ENCODE data around the gene MRPS2. TPM values are rescaled to one million over a fixed set of nuclear protein-coding genes. Genes with fewer than 3 reads are reported as not detected.
A peak's percentile ranks its signal among the peaks of the same experiment; 100 is the strongest.

Gene MRPS2
- total and polyA plus RNA-seq, 9 of the 15 experiments (the other 6 are each of a cell fraction or from before 2014, with no cell fraction given) = 8.0 to 167 (median 81.3) TPM

DNA sequence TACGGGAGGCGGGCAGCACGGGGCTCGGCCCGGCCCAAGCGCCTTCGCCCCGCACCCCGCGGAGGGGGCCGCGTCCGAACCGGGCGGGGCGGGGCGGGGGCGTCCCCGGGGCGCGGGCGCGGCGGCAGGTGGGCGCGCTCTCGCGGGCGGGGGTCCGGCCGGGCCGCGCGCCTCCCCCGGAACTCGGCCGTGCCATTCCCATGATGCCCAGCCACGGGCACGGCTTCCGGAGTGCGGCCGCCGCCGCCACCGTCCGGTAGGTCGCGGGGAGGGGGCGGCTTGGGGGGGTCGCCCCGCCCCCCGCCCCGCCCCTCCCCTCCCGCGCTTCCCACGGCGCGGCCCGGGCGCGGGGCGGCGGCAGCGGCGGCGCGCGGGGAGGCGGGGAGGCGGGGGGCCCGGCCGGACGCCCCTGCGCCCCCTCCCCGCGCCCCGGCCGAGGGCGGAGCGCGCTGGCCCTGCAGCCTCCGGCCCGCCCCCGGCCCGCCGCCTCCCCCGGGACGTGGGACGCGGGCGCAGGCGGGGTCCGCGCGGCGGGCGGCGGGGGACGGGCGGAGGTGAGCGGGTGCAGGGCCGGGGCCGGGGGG is 20.9 kb upstream of the MRPS2 start, which contains the start of gene PPP1R26 (continued):
- TF ChIP-seq XRCC3 (IDR thresholded peaks at IDR 0.05) = no peak
- TF ChIP-seq C11orf30 (IDR thresholded peaks at IDR 0.05; ENCODE audit: low read depth) = no peak
- TF ChIP-seq MYNN (IDR thresholded peaks at IDR 0.05) = no peak
- TF ChIP-seq MYNN (CRISPR knock-in tag; IDR thresholded peaks at IDR 0.05) = no peak
- 0 out of 2 replicates have a peak, but pooled peaks have one; percentile 70 for TF ChIP-seq HNRNPL (IDR thresholded peaks at IDR 0.05; ENCODE audit: low read depth, low read length)
- no peak for TF ChIP-seq NFIX (CRISPR knock-in tag; IDR thresholded peaks at IDR 0.05; ENCODE audit: low read depth)
- TF ChIP-seq, protein P1, sequence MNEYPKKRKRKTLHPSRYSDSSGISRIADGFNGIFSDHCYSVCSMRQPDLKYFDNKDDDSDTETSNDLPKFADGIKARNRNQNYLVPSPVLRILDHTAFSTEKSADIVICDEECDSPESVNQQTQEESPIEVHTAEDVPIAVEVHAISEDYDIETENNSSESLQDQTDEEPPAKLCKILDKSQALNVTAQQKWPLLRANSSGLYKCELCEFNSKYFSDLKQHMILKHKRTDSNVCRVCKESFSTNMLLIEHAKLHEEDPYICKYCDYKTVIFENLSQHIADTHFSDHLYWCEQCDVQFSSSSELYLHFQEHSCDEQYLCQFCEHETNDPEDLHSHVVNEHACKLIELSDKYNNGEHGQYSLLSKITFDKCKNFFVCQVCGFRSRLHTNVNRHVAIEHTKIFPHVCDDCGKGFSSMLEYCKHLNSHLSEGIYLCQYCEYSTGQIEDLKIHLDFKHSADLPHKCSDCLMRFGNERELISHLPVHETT (CRISPR knock-in tag; conservative IDR thresholded peaks at IDR 0.05 in 1 of 2, IDR thresholded peaks at IDR 0.05 in 1 of 2) = peak in 1 of 2 experiments; percentile 75; a peak in 1 of 4 replicates
- no peak for TF ChIP-seq SAP30 (IDR thresholded peaks at IDR 0.05; ENCODE audit: borderline replicate concordance, insufficient read depth, low read depth, low read length, poor library complexity, severe bottlenecking)
- TF ChIP-seq RHOXF2B (CRISPR knock-in tag; conservative IDR thresholded peaks at IDR 0.05) = no peak
- TF ChIP-seq, protein P2, sequence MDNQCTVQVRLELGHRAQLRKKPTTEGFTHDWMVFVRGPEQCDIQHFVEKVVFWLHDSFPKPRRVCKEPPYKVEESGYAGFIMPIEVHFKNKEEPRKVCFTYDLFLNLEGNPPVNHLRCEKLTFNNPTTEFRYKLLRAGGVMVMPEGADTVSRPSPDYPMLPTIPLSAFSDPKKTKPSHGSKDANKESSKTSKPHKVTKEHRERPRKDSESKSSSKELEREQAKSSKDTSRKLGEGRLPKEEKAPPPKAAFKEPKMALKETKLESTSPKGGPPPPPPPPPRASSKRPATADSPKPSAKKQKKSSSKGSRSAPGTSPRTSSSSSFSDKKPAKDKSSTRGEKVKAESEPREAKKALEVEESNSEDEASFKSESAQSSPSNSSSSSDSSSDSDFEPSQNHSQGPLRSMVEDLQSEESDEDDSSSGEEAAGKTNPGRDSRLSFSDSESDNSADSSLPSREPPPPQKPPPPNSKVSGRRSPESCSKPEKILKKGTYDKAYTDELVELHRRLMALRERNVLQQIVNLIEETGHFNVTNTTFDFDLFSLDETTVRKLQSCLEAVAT (IDR thresholded peaks at IDR 0.05) = no peak
